NCI-H2029 (cell line): ENCODE data around the gene MRPL18.

ENCODE experiments used
- DNase-seq: peaks from one replicate; lab custom pipeline; 2025; lab: John Stamatoyannopoulos, UW

The MRPL18 gene

DNA sequence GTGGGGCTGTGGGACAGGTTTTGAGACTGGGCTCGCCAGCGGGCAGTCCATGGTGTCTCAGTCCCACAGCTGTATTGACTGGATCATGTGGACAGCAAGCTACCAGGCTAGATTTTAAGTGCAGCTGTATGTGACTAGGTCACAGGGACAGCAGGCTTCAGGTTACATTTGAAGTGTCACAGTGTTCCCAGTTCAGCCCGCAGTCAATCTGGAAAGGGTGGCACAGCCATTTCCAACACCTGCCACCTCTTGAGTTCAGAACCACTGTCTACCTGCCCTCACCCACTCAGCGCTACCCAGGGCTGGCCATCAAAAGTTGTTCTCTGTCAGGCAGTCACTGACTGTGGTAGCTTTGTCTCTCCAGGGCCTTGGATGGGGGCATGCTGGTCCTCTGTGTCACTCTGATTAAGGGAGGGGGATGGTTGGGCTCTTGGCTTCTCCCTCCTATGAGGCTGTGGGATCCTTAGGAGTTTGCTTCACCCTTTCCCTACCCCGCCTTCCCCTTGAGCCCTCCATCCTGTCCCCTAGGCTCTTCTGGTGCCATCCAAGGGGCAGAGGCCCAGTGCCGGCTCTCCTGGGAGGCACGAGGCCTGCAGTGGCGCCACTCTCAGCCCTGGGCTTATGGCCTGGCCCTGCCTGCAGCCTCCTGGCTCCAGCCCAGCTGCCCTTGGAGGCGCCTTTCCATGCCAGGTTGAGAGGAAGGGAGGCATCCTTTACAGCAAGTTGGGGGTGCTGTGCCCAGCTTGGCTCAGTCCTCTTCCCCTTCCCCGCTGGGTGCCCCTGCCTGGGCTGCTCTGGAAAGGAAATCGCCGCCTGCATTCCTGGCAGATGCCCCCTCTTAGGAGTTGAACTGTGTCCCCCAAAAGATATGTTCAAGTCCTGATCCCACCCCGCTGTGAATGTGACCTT, 54.7 kb downstream of the MRPL18 start:
- peak; percentile 93 for DNase-seq
